HepG2 (cell line): Measurements from ENCODE around the gene COL9A3. TPM values are rescaled to one million over a fixed set of nuclear protein-coding genes. Genes with fewer than 3 reads are reported as not detected.
A peak's percentile ranks its signal among the peaks of the same experiment; 100 is the strongest.

Experiments used
- ATAC-seq: fragments of 200-7000 bp; cut with Tn5 transposase; 3 replicates; pipeline ENCODE4 v1.9.1; 2020; ENCODE audit warnings: mild to moderate bottlenecking, moderate library complexity
- BruUV-seq: library from RNA; stranded (reverse); fragments of 400-500 nt; replicated peaks from 2 replicates; lab custom pipeline; 2021; lab: Mats Ljungman, UMichigan
- CTCF ChIA-PET: fragments of 300-600 bp; formaldehyde crosslinking; extraction: SDS; loops from one replicate; lab custom pipeline; 2021; ENCODE audit warnings: low total read pairs, inconsistent platforms, low intra/inter-chr PET ratio; lab: Yijun Ruan, JAX
- POLR2A ChIA-PET: fragments of 350-600 bp; sonication (Branson Sonifier 250); formaldehyde crosslinking; loops from one replicate; lab custom pipeline; 2020; ENCODE audit warnings: antibody characterized with exemption, inconsistent platforms; lab: Yijun Ruan, JAX
- DNase-seq: peaks from one replicate; pipeline ENCODE4 v3.0.0-alpha.2; 2015; ENCODE audit warnings: low spot score
- FAIRE-seq: peaks from 3 replicates; lab custom pipeline; 2011; peaks lifted over from hg19 to GRCh38; lab: Jason Lieb, UNC
- H2AFZ ChIP-seq: one replicate; pipeline ENCODE4 v1.6.1; 2011; ENCODE audit warnings: low read length, inconsistent platforms
- H3K27ac ChIP-seq: fragments of 300-600 bp; 3 replicates; pipeline ENCODE4 v1.8.0; 2011; ENCODE audit warnings: mixed run types, mild to moderate bottlenecking, mixed read lengths, low read length, inconsistent platforms; ENCODE audit not compliant: insufficient read depth; ENCODE audit errors: extremely low read length
- H3K27me3 ChIP-seq, 2 experiments: fragments of 200-600 bp in 1 of 2; 2 replicates in 1 of 2; 3 replicates in 1 of 2; pipeline versions ENCODE4 v1.6.0 to v1.8.0; 2011; ENCODE audit warnings: low read length in 2 of 2, mild to moderate bottlenecking in 2 of 2, moderate library complexity in 2 of 2, inconsistent platforms in 1 of 2; ENCODE audit not compliant: insufficient read depth in 2 of 2, control insufficient read depth in 1 of 2
- H3K36me3 ChIP-seq, 2 experiments: fragments of 200-600 bp in 1 of 2; replicated peaks in 1 of 2; 2 replicates in 1 of 2; 3 replicates in 1 of 2; pipeline versions ENCODE4 v1.5.1 to v1.8.0; 2011; ENCODE audit warnings: low read length in 2 of 2, inconsistent platforms in 1 of 2; ENCODE audit not compliant: insufficient read depth in 2 of 2, control insufficient read depth in 1 of 2
- H3K4me1 ChIP-seq: 2 replicates; pipeline ENCODE4 v1.5.1; 2012; ENCODE audit warnings: low read length, inconsistent platforms; ENCODE audit not compliant: insufficient read depth
- H3K4me2 ChIP-seq: 2 replicates; pipeline ENCODE4 v1.6.0; 2011; ENCODE audit warnings: low read depth, low read length, inconsistent platforms
- H3K4me3 ChIP-seq, 3 experiments: fragments of 200-600 bp in 1 of 3; sonication (generic), shearing (Covaris generic) in 1 of 3; replicated peaks in 1 of 3; 2 replicates each; pipeline ENCODE4 v1.5.1; 2011 to 2016; ENCODE audit warnings: low read length in 3 of 3, inconsistent platforms in 2 of 3, low read depth in 2 of 3, mild to moderate bottlenecking in 2 of 3, control low read depth in 1 of 3, mixed read lengths in 1 of 3; ENCODE audit not compliant: insufficient read depth in 1 of 3
- H3K79me2 ChIP-seq: one replicate; pipeline ENCODE4 v1.6.1; 2011; ENCODE audit warnings: low read length, inconsistent platforms; ENCODE audit not compliant: insufficient read depth
- H3K9ac ChIP-seq: 2 replicates; pipeline ENCODE4 v1.6.0; 2011; ENCODE audit warnings: mild to moderate bottlenecking, low read depth, low read length, inconsistent platforms; ENCODE audit not compliant: insufficient read depth
- H3K9me3 ChIP-seq: 2 replicates; pipeline ENCODE4 v1.5.1; 2012; ENCODE audit warnings: mild to moderate bottlenecking, low read length
- H4K20me1 ChIP-seq: 2 replicates; pipeline ENCODE4 v1.6.0; 2011; ENCODE audit warnings: inconsistent platforms, mild to moderate bottlenecking, low read length, moderate library complexity; ENCODE audit not compliant: insufficient read depth
- AHR ChIP-seq: IDR thresholded peaks from 2 replicates; pipeline ENCODE4 v1.6.1; 2018; ENCODE audit warnings: missing genetic modification reagents, missing compliant biosample characterization
- CBX1 ChIP-seq: IDR thresholded peaks from one replicate; pipeline ENCODE4 v1.6.1; 2016; ENCODE audit warnings: antibody characterized with exemption, low read depth
- CSRNP2 ChIP-seq: sonication (generic); formaldehyde crosslinking; conservative IDR thresholded peaks from 2 replicates; pipeline ENCODE4 v1.8.0; 2022; ENCODE audit warnings: low read depth, missing genetic modification reagents
- FLYWCH1 ChIP-seq: sonication (generic); formaldehyde crosslinking; IDR thresholded peaks from 2 replicates; pipeline ENCODE4 v1.8.1; 2023; ENCODE audit warnings: mild to moderate bottlenecking, missing genetic modification reagents
- FOXM1 ChIP-seq: sonication (generic); formaldehyde crosslinking; IDR thresholded peaks from 2 replicates; pipeline ENCODE4 v1.5.0; 2020; ENCODE audit warnings: missing genetic modification reagents
- HHEX ChIP-seq: IDR thresholded peaks from 2 replicates; pipeline ENCODE4 v1.6.1; 2016; ENCODE audit warnings: control low read depth
- KDM4B ChIP-seq: sonication (generic); formaldehyde crosslinking; IDR thresholded peaks from 2 replicates; pipeline ENCODE4 v1.4.0; 2020; ENCODE audit warnings: missing genetic modification reagents
- KDM5A ChIP-seq: fragments of 200-600 bp; sonication (generic); IDR thresholded peaks from 2 replicates; pipeline ENCODE4 v1.7.0; 2018; ENCODE audit warnings: antibody characterized with exemption, mild to moderate bottlenecking, low read length, borderline replicate concordance
- MAFF ChIP-seq: IDR thresholded peaks from 2 replicates; pipeline ENCODE4 v1.6.1; 2011; ENCODE audit warnings: low read depth, low read length, improper control_type of control experiment
- NONO ChIP-seq, 2 experiments: fragments of 450-650 bp in 1 of 2; sonication (generic) in 1 of 2; formaldehyde crosslinking in 1 of 2; IDR thresholded peaks in 1 of 2; conservative IDR thresholded peaks in 1 of 2; 2 replicates each; pipeline versions ENCODE4 v1.6.1 to v1.8.0; 2017 to 2022; ENCODE audit warnings: mild to moderate bottlenecking in 1 of 2, missing genetic modification reagents in 1 of 2, moderate library complexity in 1 of 2
- ONECUT2 ChIP-seq: sonication (generic); formaldehyde crosslinking; IDR thresholded peaks from 2 replicates; pipeline ENCODE4 v1.4.0; 2020; ENCODE audit warnings: missing genetic modification reagents
- POLR2AphosphoS2 ChIP-seq: IDR thresholded peaks from 2 replicates; pipeline ENCODE4 v1.6.1; 2011; ENCODE audit warnings: low read depth, low read length, improper control_type of control experiment
- RBFOX2 ChIP-seq: fragments of 200-400 bp; formaldehyde crosslinking; IDR thresholded peaks from 2 replicates; pipeline ENCODE4 v1.6.1; 2017; ENCODE audit warnings: low read depth, mild to moderate bottlenecking, low read length
- RORA ChIP-seq: sonication (generic); formaldehyde crosslinking; IDR thresholded peaks from 2 replicates; pipeline ENCODE4 v1.5.0; 2020; ENCODE audit warnings: mild to moderate bottlenecking, missing genetic modification reagents, moderate library complexity
- SMC3 ChIP-seq: IDR thresholded peaks from 2 replicates; pipeline ENCODE4 v1.6.1; 2011; ENCODE audit warnings: low read length, improper control_type of control experiment
- SP1 ChIP-seq, 2 experiments: fragments of 450-650 bp in 1 of 2; sonication (generic) in 1 of 2; formaldehyde crosslinking in 1 of 2; IDR thresholded peaks; 2 replicates each; pipeline versions ENCODE4 v1.4.0 to v1.6.1; 2016 to 2020; ENCODE audit warnings: missing genetic modification reagents in 1 of 2
- TBL1XR1 ChIP-seq: fragments of 150-350 bp; IDR thresholded peaks from 2 replicates; pipeline ENCODE4 v1.6.1; 2014; ENCODE audit warnings: borderline replicate concordance, low read length; ENCODE audit not compliant: partially characterized antibody
- TBX3 ChIP-seq: fragments of 450-650 bp; IDR thresholded peaks from 2 replicates; pipeline ENCODE4 v1.6.1; 2017; ENCODE audit warnings: antibody characterized with exemption, mild to moderate bottlenecking, inconsistent platforms, borderline replicate concordance
- ZMYM4 ChIP-seq: sonication (generic); formaldehyde crosslinking; IDR thresholded peaks from 2 replicates; pipeline ENCODE4 v1.8.1; 2023; ENCODE audit warnings: mild to moderate bottlenecking, missing genetic modification reagents
- ZNF160 ChIP-seq: sonication (generic); formaldehyde crosslinking; IDR thresholded peaks from 2 replicates; pipeline ENCODE4 v1.8.0; 2022; ENCODE audit warnings: mild to moderate bottlenecking, inconsistent platforms, missing genetic modification reagents
- ZNF253 ChIP-seq: sonication (generic); formaldehyde crosslinking; IDR thresholded peaks from 2 replicates; pipeline ENCODE4 v1.8.0; 2022; ENCODE audit warnings: mild to moderate bottlenecking, missing genetic modification reagents, borderline replicate concordance
- ZNF326 ChIP-seq: sonication (generic); formaldehyde crosslinking; IDR thresholded peaks from 2 replicates; pipeline ENCODE4 v1.4.0; 2020; ENCODE audit warnings: missing genetic modification reagents, borderline replicate concordance
- ZNF577 ChIP-seq: sonication (generic); formaldehyde crosslinking; IDR thresholded peaks from 2 replicates; pipeline ENCODE4 v1.4.0; 2020; ENCODE audit warnings: mild to moderate bottlenecking, low read depth, missing genetic modification reagents, borderline replicate concordance
- ZNF724P ChIP-seq: sonication (generic); formaldehyde crosslinking; IDR thresholded peaks from 2 replicates; pipeline ENCODE4 v1.8.0; 2022; ENCODE audit warnings: missing genetic modification reagents, borderline replicate concordance
- ZNF816 ChIP-seq: sonication (generic); formaldehyde crosslinking; IDR thresholded peaks from 2 replicates; pipeline ENCODE4 v1.8.0; 2022; ENCODE audit warnings: missing genetic modification reagents, mild to moderate bottlenecking, borderline replicate concordance
- WGBS: methylation state at CpG from one replicate; pipeline ENCODE4 v1.1.6; 2017; ENCODE audit warnings: low lambda C conversion rate; 5-methylcytosine and 5-hydroxymethylcytosine counted together
- in situ Hi-C: cut with HindIII; loops from 2 replicates; pipeline ENCODE4 v1.10.0; 2017; ENCODE audit warnings: low pct_unique_long_range_greater_than_20kb; ENCODE audit not compliant: extremely low pct_ligation_motif_present
- intact Hi-C: fragments of 100-400 bp; cut with micrococcal nuclease; formaldehyde crosslinking; loops from one replicate; pipeline ENCODE4 v1.10.0; 2022; ENCODE audit not compliant: unreplicated experiment
- polyA plus RNA-seq, 8 experiments: library from polyadenylated mRNA; depleted of rRNA in 3 of 8; stranded (reverse) in 7 of 8; unstranded in 1 of 8; fragments of >200 nt; fragmentation: Illumina TruSeq in 4 of 8; extraction: Trizol in 4 of 8; gene quantifications; 2 replicates each; pipeline versions ENCODE4 v1.2.1 to v1.2.3, GENCODE V29; 2011 to 2016; ENCODE audit warnings: low read depth in 4 of 8, missing spikeins in 1 of 8, mixed read lengths in 1 of 8; ENCODE audit not compliant: insufficient read depth in 1 of 8
- total RNA-seq, 5 experiments: library from RNA; depleted of rRNA; stranded (reverse); fragments of >200 nt; fragmentation: Illumina TruSeq; extraction: Trizol; gene quantifications; 2 replicates each; pipeline ENCODE4 v1.2.3, GENCODE V29; 2016; ENCODE audit warnings: low read depth in 1 of 5

Gene COL9A3
- total and polyA plus RNA-seq, 2 of the 13 experiments (the other 11 are each of a cell fraction or from before 2014, with no cell fraction given): 155 to 204 TPM

GRCh38 chr20:62817975-62818591 lies 1.2 kb downstream of the COL9A3 start:
- peak overlapping the region; percentile 74 for H3K27ac ChIP-seq
- TSS peak; percentile 48 for BruUV-seq
- TF ChIP-seq CSRNP2 (CRISPR knock-in tag) (no peak), KDM5A (no peak), FOXM1 (CRISPR knock-in tag) (no peak), CBX1 (no peak), POLR2AphosphoS2 (no peak), RORA (no peak), MAFF (no peak), FLYWCH1 (CRISPR knock-in tag) (no peak), KDM4B (CRISPR knock-in tag) (no peak), NONO (IDR thresholded peaks at IDR 0.05) (no peak), NONO (CRISPR knock-in tag; conservative IDR thresholded peaks at IDR 0.05) (no peak), AHR (CRISPR knock-in tag) (no peak), RBFOX2 (no peak; the same call in 1 of the 2 replicates), ONECUT2 (CRISPR knock-in tag) (no peak), ZNF326 (CRISPR knock-in tag) (no peak), ZNF160 (CRISPR knock-in tag) (no peak), HHEX (CRISPR knock-in tag) (no peak), TBX3 (no peak), ZNF724P (no peak), SMC3 (no peak), ZNF253 (CRISPR knock-in tag) (no peak), ZNF816 (no peak), ZMYM4 (CRISPR knock-in tag) (no peak), ZNF577 (no peak), SP1 (IDR thresholded peaks at IDR 0.05) (no peak), SP1 (CRISPR knock-in tag; IDR thresholded peaks at IDR 0.05) (no peak), TBL1XR1 (no peak)

More at GRCh38 chr20:62817975-62818591, 1.2 kb downstream of the COL9A3 start:
- in situ Hi-C loops: no loop called here
- Histone ChIP-seq H4K20me1 (peaks cover 4% of the 10 kb centered on the region; the same call in 1 of the 2 replicates), H3K4me2 (peak overlapping the region; percentile 81), H3K9ac (peak overlapping the region; percentile 72), H3K4me1 (peaks cover 76% of the 10 kb centered on the region), H3K27me3 (no peaks in the 10 kb centered on the region), H3K4me3 (peak overlapping the region; percentile 51 to 77 (median 68)), H3K9me3 (no peaks in the 10 kb centered on the region), H2AFZ (no peak overlapping the region), H3K79me2 (peaks cover 6% of the 10 kb centered on the region), H3K36me3 (0 out of 5 replicates have a peak, but pooled peaks cover 0 to 6% of the 10 kb centered on the region in 2 experiments)
- intact Hi-C loops: loop anchor here (1.0 kb wide), 1 partner anchor 12 kb away; no protein-coding TSS in a partner anchor
- WGBS: 14% methylated on average over 9 of the region's 12 CpGs
- POLR2A ChIA-PET: interaction anchor here (0.8 to 6.8 kb wide), 9 partner anchors 10 to 449 kb away, joined by 3 to 64 read pairs (median 8); partner anchors contain the start of genes MRGBP and TCFL5
- CTCF ChIA-PET: no interaction called here
- peak; percentile 0; the same call in 1 of the 3 replicates for ATAC-seq
- DNase-seq: no peak
- FAIRE-seq: no peak
